ENCODE results near the gene RRP36. TPM values are rescaled to one million over a fixed set of nuclear protein-coding genes. Genes with fewer than 3 reads are reported as not detected.

Gene RRP36
- polyA plus RNA-seq, 1 of the 3 experiments (the other 2 are of a cell fraction), result 60.5 TPM

GRCh38 chr6:43034190-43034525 lies 12.7 kb downstream of the RRP36 start:
- Histone ChIP-seq H3K9me2 (no peaks in the 10 kb centered on the region), H3K4me2 (no peak overlapping the region), H3K4me1 (ENCODE audit: control insufficient read depth in 1 of 2, insufficient read depth in 2 of 2, low read depth in 1 of 2, low read length in 1 of 2) (no peaks in the 10 kb centered on the region), H3K27ac (ENCODE audit: low read depth in 2 of 2, low read length in 1 of 2) (no peak overlapping the region), H3K9ac (no peak overlapping the region), H2AFZ (ENCODE audit: low read depth) (no peak overlapping the region), H3K4me3 (ENCODE audit: low read depth in 2 of 2, low read length in 1 of 2) (no peak overlapping the region), H3K9me3 (no peaks in the 10 kb centered on the region), H3K27me3 (ENCODE audit: insufficient read depth) (no peaks in the 10 kb centered on the region), H3K36me3 (replicated peaks in 1 of 2; ENCODE audit: control insufficient read depth in 1 of 2, insufficient read depth in 2 of 2, low read length in 1 of 2) (peaks cover 42 to 43% of the 10 kb centered on the region in 2 experiments), H3K79me2 (ENCODE audit: insufficient read depth) (no peaks in the 10 kb centered on the region), H4K20me1 (ENCODE audit: insufficient read depth) (no peaks in the 10 kb centered on the region), H3F3A (replicated peaks; ENCODE audit: insufficient read depth) (peaks cover 26% of the 10 kb centered on the region)
- no peak for DNase-seq
- ChIA-PET POLR2A (interaction anchor here (1.0 to 1.5 kb wide), 2 partner anchors 20 kb away, joined by 4 to 5 read pairs; partner anchors contain the start of gene CUL7), CTCF (interaction anchor here (1.0 kb wide), 1 partner anchor 11 kb away, joined by 3 read pairs; no protein-coding TSS in a partner anchor)
- TF ChIP-seq MXI1 (IDR thresholded peaks at IDR 0.05; ENCODE audit: low read depth, low read length) (no peak), USF2 (IDR thresholded peaks at IDR 0.05; ENCODE audit: borderline replicate concordance, low read depth, low read length) (no peak), ELF1 (IDR thresholded peaks at IDR 0.05) (no peak), TEAD4 (IDR thresholded peaks at IDR 0.05; ENCODE audit: borderline replicate concordance, insufficient read depth) (no peak), GABPA (IDR thresholded peaks at IDR 0.05; ENCODE audit: low read depth) (no peak), RFX5 (IDR thresholded peaks at IDR 0.05; ENCODE audit: low read length) (no peak), FOXM1 (IDR thresholded peaks at IDR 0.05; ENCODE audit: low read depth) (no peak), SMC3 (IDR thresholded peaks at IDR 0.05; ENCODE audit: low read depth, low read length) (no peak)
- WGBS (ENCODE audit: low lambda C conversion rate), result 100% methylated on average over 2 of the region's 2 CpGs

- H3K4me2 ChIP-seq, result no peak overlapping the region
- peaks cover 36 to 43% of the 10 kb centered on the region in 2 experiments for H3K36me3 ChIP-seq (replicated peaks in 1 of 2; ENCODE audit: control insufficient read depth in 1 of 2, insufficient read depth in 2 of 2, low read length in 1 of 2)
- 79% methylated on average over 4 of the region's 4 CpGs for WGBS (ENCODE audit: low lambda C conversion rate)
- H2AFZ ChIP-seq (ENCODE audit: low read depth), result no peak overlapping the region
- H3K27ac ChIP-seq (ENCODE audit: low read depth in 2 of 2, low read length in 1 of 2), result no peak overlapping the region; a peak in 1 of 4 replicates
- no peaks in the 10 kb centered on the region for H3K79me2 ChIP-seq (ENCODE audit: insufficient read depth)
- DNase-seq, result no peak
- no peaks in the 10 kb centered on the region for H3K27me3 ChIP-seq (ENCODE audit: insufficient read depth)
- H3K4me1 ChIP-seq (ENCODE audit: control insufficient read depth in 1 of 2, insufficient read depth in 2 of 2, low read depth in 1 of 2, low read length in 1 of 2), result no peaks in the 10 kb centered on the region
- H4K20me1 ChIP-seq (ENCODE audit: insufficient read depth), result no peaks in the 10 kb centered on the region
- H3K9ac ChIP-seq, result no peak overlapping the region
- ChIA-PET CTCF (interaction anchor here (0.8 to 1.0 kb wide), 3 partner anchors 18 to 107 kb away, joined by 3 read pairs; partner anchors contain the start of genes CUL7 and GNMT), POLR2A (interaction anchor here (1.1 to 2.0 kb wide), 3 partner anchors 15 to 106 kb away, joined by 3 to 4 read pairs (median 3); partner anchors contain the start of genes CNPY3 and RRP36)
- H3K9me3 ChIP-seq, result no peaks in the 10 kb centered on the region
- peaks cover 26% of the 10 kb centered on the region for H3F3A ChIP-seq (replicated peaks; ENCODE audit: insufficient read depth)
- H3K9me2 ChIP-seq, result no peaks in the 10 kb centered on the region
- H3K4me3 ChIP-seq (ENCODE audit: low read depth in 2 of 2, low read length in 1 of 2), result no peak overlapping the region
- TF ChIP-seq FOSL2 (IDR thresholded peaks at IDR 0.05; ENCODE audit: borderline replicate concordance, low read depth) (no peak), RCOR1 (IDR thresholded peaks at IDR 0.05; ENCODE audit: low read length) (no peak), GABPA (IDR thresholded peaks at IDR 0.05; ENCODE audit: low read depth) (no peak), NFIC (IDR thresholded peaks at IDR 0.05; ENCODE audit: borderline replicate concordance) (no peak), REST (IDR thresholded peaks at IDR 0.05; ENCODE audit: low read depth, low read length) (no peak), MAX (IDR thresholded peaks at IDR 0.05; ENCODE audit: low read depth) (no peak), NRF1 (IDR thresholded peaks at IDR 0.05; ENCODE audit: low read depth, low read length) (no peak), RFX5 (IDR thresholded peaks at IDR 0.05; ENCODE audit: low read length) (no peak), ELF1 (IDR thresholded peaks at IDR 0.05) (no peak), CTCF (IDR thresholded peaks at IDR 0.05) (no peak), TEAD4 (IDR thresholded peaks at IDR 0.05; ENCODE audit: borderline replicate concordance, insufficient read depth) (no peak), USF1 (IDR thresholded peaks at IDR 0.05; ENCODE audit: borderline replicate concordance, low read depth) (no peak), POLR2AphosphoS5 (IDR thresholded peaks at IDR 0.05; ENCODE audit: low read depth, low read length) (no peak), RAD21 (IDR thresholded peaks at IDR 0.05; ENCODE audit: low read length) (no peak)
Measured at GRCh38 chr6:43035495-43036194, 14.2 kb downstream of the RRP36 start.

Measured in SK-N-SH (cell line).